HG03469 (cell line): ENCODE measurements around the gene ERRFI1.
"Not testable (repeated sequence)": the region's sequence is repeated elsewhere in the genome, so short reads cannot be mapped to it uniquely, and the experiment has no call there.

Source experiments
- ATAC-seq: cut with Tn5 transposase; IDR thresholded peaks from one replicate; pipeline ENCODE4 v1.9.1; 2021; ENCODE audit warnings: mild to moderate bottlenecking, moderate library complexity, moderate number of reproducible peaks; ENCODE audit not compliant: unreplicated experiment

Gene ERRFI1

DNA sequence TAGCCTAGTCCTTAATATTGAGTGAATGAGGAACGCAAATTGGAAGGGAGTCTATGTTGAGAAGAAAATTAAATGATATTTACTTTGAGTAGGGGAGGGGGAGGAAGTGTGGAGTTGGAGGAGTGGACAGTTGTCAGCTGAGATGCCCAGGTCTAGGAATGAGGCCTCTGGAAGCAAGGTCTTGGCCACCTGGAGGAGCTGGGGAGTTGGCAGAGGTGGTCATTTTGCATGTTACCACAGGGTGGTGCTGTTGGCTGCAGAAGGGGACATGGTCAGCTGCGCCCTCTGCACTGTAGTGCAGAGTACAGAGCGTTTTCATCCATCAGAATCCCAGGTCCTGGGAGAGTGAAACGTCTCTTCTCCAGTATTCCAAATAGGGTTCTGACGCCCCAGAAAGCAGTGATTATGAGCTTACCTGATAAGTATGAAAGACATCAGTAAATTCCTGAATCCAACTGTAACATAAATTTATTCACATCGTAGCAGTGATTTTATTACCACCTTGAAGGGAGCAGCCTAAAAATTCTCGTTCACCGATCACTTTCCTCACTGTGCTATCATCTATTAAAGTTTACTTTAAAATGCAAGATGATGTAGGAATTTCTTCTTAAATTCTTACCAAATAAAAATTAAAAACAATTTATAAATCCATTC, 50.8 kb downstream of the ERRFI1 start:
- no peak for ATAC-seq

DNA sequence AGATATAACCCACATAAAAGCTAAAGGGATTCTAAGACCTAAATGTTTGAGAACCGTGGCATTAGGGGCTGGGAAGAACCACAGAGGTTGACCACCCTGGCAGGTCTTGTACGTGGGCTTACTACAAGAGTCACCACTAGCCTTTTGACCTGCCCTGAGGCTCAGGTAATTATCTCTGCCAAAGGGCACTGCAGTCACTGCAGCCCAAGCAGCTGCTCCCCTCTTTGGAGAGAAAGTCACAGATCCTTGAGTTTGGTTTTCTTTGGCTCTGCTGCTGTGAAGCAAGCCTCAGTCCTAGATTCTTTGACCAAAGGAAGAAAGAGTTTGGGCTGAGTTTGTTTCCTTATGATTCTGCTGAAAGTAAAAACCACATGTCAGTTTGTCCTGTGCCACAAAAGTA, 53.0 kb downstream of the ERRFI1 start:
- ATAC-seq = no peak

DNA sequence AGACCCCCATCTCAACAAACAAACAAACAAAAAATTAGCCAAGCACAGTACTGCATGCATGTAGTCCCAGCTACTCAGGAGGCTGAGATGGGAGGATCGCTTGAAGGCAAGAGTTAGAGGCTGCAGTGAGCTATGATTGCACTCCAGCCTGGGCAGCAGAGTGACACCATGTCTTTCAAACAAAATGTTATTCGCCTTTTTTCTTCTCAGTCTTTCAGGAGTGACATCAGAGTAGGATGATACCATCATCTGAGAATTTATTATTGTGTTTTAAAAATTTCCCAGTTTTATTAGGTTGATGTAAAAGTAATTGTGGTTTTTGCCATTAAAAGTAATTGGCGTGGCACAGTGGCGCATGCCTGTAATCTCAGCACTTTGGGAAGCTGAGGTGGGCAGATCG, 53.8 kb downstream of the ERRFI1 start:
- ATAC-seq = no peak

DNA sequence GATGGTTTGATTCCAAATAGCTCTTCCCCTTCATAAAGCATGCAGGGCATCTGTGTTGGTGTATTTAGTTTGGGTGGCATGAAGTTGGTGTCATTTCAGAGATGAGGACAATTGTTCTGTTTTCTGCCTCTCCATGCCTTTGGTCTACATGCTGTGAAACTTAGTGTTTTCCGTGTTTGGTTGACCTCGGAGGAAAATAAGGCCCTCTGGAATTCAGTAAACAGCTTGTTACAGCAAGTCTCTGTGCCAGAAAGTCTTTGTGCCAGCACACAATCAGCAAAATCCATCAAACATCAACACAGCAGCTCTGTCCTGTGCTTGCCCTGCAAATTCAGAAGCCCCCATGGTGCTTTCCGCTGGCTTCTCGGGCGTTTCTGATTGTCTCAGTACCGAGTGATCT, 55.1 kb downstream of the ERRFI1 start:
- ATAC-seq = no peak

DNA sequence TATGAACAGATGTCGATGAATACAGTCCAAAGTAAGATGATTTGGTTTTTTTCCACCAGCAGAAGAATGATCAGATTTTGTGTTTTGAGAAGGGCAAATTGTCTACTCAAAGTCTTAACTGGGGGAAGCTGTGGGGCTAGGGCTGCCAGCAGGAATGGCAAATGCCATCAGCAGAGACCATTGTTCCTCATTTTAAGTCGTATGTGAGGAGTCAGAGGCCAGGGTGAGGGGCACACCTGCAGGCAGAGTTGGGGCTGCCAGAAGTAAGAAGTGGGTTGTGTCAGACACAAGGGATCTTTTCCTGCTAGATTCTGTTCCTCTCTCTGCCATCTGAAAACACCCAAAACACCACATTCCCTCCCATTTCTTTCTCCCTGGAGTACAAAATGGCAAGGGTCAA, 55.9 kb downstream of the ERRFI1 start:
- ATAC-seq = no peak

DNA sequence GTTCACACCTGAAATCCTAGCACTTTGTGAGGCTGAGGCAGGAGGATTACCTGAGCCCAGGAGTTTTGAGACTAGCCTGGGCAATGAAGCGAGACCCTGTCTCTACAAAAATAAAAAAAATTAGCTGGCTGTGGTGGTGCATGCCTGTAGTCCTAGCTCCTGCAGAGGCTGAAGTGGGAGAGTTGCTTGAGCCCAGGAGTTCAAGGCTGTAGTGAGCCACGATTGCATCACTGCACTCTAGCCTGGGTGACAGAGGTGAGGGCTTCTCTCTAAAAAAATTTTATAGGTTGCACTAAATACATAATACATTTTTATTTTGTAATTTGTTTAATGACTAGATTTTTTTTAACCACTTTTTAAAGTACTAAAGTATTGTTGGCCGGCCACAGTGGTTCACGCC, 58.5 kb downstream of the ERRFI1 start:
- ATAC-seq = no peak

DNA sequence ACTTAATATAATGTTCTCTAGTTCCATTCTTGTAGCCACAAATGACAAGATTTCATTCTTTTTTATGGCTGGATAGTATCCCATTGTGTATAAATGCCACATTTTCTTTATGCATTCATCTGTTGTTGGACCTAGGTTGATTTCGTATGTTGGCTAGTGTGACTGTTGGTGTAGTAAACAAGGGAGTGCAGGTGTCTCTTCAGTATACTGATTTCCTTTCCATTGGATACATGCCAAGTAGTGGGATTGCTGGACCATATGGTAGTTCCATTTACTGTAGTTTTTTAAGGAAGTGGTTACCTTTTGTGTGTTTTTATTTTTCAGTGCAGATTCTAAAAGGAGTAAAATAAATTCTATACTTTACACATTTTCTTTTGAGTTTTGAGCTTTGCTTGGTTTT, 58.9 kb downstream of the ERRFI1 start:
- no peak for ATAC-seq

DNA sequence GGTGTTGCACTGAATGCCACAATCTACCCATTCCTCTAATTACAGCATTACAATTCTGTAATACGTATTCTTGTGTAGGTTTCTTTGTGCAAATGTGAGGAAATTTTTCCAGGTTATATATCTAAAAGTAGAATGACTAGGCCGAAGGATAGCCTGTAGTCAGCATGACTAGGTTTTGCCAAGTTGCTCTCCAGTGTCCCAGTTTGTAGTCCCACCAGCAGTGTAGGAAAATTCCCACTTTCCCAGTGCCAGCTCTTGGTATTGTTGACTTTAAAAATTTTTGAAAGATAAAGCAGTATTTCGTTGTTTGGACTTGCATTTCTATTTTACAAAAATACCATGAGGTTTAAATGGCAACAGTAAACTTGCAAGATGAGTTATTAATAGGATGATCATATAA, 61.6 kb downstream of the ERRFI1 start:
- no peak for ATAC-seq

DNA sequence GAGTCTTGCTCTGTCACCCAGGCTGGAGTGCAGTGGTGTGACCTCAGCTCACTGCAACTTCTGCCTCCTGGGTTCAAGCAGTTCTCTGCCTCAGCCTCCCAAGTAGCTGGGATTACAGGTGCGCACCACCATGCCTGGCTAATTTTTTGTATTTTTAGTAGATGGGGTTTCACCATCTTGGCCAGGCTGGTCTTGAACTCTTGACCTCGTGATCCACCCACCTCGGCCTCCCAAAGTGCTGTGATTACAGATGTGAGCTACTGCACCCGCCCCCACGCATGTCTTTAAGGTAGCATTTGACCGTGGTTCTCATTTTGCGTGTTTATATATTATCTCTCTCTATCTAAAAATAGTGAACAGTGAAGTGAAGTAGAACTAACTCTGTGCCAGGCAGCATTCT, 62.3 kb downstream of the ERRFI1 start:
- ATAC-seq = not testable (repeated sequence)

DNA sequence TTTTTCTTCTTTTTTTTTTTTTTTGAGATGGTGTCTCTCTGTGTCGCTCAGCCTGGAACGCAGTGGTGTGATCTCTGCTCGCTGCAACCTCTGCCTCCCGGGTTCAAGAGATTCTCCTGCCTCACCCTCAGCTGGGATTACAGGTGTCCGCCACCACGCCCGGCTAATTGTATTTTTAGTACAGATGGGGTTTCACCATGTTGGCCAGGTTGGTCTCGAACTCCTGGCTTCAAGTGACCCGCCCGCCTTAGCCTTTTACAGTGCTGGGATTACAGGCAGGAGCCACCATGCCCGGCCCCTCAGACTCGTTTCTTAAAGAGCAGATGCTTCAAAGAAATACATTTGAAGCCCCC, 62.8 kb downstream of the ERRFI1 start:
- not testable (repeated sequence) for ATAC-seq

DNA sequence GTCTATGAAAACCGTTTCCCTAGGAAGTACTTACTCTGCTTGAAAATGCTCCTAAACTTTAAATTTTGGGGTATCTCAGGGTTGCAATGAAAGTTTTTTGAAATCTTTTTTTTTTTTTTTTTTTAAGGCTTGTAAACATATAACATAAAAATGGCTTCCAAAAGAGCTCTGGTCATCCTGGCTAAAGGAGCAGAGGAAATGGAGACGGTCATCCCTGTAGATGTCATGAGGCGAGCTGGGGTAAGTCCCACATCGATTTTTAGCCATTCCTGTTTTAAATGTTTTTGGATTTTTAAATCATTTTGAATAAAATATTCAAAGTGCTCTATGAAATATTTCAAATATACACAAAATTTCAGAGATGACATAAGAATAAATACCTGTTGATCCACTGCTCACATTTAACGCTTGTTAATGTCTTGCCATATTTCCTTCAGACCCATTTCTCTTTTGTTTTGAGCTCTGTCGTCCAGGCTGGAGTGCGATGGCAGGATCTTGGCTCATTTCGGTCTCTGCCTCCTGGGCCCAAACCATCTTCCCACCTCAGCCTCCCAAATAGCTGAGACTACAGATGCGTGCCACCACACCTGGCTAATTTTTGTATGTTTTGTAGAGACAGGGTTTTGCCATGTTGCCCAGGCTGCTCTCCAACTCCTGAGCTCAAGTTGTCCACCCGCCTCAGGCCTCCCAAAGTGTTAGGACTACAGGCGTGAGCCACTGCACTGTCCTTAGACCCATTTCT, 63.3 kb downstream of the ERRFI1 start:
- ATAC-seq = no peak

DNA sequence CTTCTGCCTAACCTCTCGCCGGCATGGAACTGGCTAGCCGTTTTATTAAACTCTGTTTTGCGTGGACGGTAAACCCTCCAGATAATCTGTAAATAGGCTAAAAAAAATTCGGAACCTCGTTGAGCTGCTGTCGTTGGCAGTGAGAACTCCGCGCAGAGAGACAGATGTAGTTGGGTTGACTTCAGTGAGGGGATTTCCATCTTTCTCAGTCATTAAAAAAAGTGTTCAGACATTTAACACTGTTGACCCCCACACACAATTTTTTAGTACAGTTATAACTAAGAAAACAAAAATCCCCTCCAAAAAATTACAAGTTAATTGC, 64.1 kb downstream of the ERRFI1 start:
- ATAC-seq = no peak
